Mucosa of gallbladder (tissue), 1 donor: Measurements from ENCODE around the gene SYN1. TPM values are rescaled to one million over a fixed set of nuclear protein-coding genes. Genes with fewer than 3 reads are reported as not detected.

Source experiments
- DNase-seq: peaks from one replicate; pipeline ENCODE4 v3.0.0-alpha.2; 2020; ENCODE audit warnings: low spot score
- total RNA-seq: library from RNA; stranded (reverse); gene quantifications from one replicate; pipeline ENCODE4 v1.2.1, GENCODE V29; 2021
- donor health status: DM: no; HTN: no; CAD: no.

The SYN1 gene
- total RNA-seq, 1 donor from 2014 or later = 0.55 TPM

- DNase-seq = no peak
Measured at GRCh38 chrX:47597222-47597621, 22.4 kb downstream of the SYN1 start.

DNA sequence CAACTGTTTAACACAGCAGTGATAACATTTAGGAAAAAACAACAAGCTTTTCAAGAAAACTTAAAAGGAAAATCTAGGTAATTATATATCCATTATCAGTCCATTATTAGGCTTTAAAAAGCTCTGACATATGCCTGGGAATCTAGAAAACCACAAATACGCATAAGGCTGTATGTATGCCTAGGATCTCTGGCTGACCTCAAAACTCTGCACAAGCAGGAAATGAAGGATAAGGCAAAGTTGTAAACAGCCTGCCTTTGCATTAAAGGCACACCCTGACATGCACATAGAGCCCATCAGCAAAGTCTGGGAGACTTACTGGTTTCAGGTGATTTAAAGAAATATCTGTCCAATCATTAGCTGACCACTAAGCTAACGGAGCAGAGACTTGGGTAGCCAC lies 23.4 kb downstream of the SYN1 start:
- DNase-seq = no peak

DNA sequence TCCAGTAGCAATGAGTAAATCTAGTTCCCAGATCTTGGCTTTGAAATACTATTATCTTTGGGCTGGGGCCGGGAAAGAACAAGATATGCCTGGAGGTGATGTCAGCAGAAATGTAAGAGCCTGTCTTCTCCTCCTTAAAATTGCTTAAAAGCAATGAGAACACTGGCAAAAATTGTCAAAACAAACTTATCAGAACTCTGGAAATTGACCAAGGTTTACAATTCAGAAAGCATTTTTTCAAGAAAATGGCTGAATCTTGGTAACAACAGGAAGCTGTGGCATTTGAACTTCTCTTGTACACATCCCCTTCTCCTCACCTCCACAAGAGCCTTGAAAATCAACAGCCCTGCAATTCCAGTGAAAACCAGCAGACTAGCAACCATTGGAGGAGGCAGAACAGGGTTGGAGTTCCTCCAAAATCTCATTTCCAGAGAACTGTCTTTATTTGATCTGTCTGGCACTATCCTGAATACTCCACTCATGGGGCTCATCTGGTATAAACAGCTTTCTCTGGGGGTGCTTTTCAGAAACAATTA lies 23.9 kb downstream of the SYN1 start:
- no peak for DNase-seq

GRCh38 chrX:47593522-47593921 lies 26.1 kb downstream of the SYN1 start:
- DNase-seq = no peak

- no peak for DNase-seq
Measured at GRCh38 chrX:47590984-47591383, 28.7 kb downstream of the SYN1 start.

GRCh38 chrX:47587906-47588735 lies 31.5 kb downstream of the SYN1 start:
- no peak for DNase-seq

GRCh38 chrX:47587091-47587891 lies 32.4 kb downstream of the SYN1 start:
- no peak for DNase-seq

GRCh38 chrX:47586043-47586787 lies 33.4 kb downstream of the SYN1 start:
- DNase-seq = no peak

GRCh38 chrX:47585273-47585672 lies 34.4 kb downstream of the SYN1 start:
- no peak for DNase-seq

DNA sequence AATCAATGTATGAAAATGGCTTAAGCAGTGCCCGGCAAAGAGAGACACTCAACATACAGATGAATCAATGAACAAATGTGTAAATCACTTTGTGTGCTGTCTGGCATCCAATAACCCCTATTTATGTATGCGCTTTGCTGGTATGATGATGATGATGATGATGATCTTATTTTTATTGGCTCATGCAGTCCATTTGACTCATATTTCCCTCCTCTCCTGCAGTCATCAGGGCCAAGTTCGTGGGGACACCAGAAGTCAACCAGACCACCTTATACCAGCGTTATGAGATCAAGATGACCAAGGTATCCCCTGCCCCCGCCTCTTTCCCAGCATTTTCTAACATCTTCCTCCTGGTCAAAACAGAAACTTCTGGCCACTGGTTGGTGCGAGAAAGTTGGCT lies 34.9 kb downstream of the SYN1 start:
- DNase-seq = no peak

DNA sequence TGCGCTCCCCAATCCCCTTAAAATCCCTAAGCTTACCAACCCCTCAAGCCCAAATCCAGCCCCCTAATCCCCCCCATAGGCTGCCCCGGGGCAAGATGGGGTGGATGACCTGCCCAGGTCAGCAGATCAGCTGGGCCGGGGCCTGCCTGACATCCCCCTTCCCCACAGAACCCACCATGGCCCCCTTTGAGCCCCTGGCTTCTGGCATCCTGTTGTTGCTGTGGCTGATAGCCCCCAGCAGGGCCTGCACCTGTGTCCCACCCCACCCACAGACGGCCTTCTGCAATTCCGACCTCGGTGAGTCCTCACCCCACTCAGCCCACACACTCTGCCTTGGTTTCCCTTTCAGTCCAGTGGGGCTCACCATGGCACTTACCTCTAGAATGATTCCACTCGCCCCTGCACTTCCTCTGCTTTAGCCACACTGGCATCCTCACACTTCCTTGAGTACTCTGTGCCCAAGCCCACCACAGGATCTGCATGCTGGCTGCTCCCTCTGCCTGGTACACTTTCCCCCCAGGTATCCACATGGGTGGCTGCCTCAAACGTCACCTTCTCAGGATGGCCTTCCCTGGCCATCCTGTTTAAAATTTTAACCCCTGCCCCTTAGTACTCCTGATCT lies 36.3 kb downstream of the SYN1 start:
- DNase-seq = no peak

DNA sequence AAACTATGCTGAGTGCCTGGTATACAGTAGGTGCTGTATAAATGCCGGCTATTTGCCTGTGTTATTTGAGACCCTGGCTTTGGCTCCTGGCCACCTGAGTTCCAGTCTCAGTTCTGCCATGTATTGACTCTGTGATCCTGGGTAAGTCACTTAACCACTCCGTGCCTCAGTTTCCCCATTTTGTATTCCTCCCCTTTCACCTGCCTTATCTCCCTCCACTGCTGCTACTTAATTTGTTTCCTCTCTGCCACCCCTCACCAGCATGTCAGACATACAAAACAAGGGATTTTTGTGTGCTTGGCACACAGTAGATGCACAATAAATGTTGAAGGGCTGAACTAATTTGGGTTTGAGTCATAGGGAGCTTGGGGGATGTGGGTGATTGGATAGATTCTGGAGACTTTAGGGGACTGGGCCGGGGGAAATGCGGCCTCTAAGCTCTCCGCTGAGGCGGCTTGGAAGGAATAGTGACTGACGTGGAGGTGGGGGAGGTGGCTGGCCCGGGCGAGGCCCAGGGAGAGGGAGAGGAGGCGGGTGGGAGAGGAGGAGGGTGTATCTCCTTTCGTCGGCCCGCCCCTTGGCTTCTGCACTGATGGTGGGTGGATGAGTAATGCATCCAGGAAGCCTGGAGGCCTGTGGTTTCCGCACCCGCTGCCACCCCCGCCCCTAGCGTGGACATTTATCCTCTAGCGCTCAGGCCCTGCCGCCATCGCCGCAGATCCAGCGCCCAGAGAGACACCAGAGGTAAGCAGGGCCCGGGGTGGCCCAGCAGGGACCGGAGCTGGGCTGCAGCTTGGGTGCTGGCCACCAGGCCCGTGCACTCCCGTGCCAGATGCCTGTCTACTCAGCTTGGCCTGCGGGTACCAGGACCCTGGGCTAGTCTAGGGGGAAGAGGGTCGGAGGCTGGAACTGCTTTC lies 37.7 kb downstream of the SYN1 start, which contains the start of gene TIMP1:
TIMP1 (plus strand) TSS at position 706 of the 917 bp plus-strand sequence. CDS start 980 bp downstream, outside the sequence.
- DNase-seq = peak; percentile 86

DNA sequence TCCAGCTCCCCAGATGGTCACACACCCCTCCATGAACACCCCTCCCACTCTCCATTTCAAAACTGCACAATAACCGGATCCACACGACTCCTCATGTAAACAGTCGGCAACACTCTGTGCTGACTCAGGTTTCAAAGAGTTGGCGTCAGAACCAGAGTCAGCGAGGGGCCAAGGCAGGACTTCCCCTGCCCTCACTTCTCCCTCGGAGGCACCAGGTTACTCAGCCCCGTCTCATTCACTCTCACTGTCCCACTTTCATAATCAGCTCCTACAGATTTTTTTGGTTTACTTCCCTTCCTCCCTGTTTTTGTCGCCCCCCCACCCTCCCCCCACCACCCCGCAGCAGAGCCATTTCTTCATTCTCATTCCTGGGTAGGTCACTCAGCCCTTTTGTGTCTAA lies 40.1 kb downstream of the SYN1 start:
- no peak for DNase-seq

DNA sequence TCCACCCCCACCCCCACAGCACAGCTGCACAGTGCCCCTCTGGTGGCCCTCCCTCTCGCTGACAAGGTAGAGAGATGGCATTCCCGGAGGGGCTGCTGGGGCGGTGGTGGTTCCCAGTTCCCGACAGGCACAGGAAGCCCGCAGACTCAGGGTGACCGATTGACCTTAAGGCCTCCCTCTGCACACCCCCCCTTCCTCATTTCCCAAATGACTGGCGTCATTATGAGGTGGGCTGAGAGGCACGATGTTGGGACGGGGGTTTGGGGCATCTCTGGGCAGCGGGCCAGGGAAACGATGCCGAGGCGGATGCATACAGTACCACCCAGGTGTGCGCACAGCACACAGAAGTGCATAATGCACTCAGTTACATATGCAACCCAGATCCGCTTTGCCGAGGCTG lies 41.0 kb downstream of the SYN1 start:
- no peak for DNase-seq

GRCh38 chrX:47577901-47578300 lies 41.8 kb downstream of the SYN1 start:
- no peak for DNase-seq

DNA sequence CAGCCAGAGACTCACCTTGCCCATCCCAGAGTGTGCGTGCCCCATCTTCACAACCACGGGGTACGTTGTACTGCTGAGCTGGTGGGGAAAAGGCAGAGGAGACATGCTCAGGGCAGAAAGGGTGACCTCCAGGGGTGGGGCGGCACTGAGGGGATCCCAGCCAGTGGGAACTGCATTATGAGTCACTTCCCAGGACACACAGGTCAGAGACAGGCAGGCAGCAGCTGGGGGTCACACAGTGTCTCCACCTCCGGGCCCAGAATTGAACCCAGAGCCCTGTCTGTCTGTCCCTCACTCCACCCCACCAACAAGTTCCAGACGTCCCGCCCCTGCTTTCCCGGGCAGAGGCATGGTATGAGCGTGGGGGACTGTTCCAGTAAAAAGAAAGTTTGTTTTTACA lies 42.2 kb downstream of the SYN1 start:
- DNase-seq = no peak

DNA sequence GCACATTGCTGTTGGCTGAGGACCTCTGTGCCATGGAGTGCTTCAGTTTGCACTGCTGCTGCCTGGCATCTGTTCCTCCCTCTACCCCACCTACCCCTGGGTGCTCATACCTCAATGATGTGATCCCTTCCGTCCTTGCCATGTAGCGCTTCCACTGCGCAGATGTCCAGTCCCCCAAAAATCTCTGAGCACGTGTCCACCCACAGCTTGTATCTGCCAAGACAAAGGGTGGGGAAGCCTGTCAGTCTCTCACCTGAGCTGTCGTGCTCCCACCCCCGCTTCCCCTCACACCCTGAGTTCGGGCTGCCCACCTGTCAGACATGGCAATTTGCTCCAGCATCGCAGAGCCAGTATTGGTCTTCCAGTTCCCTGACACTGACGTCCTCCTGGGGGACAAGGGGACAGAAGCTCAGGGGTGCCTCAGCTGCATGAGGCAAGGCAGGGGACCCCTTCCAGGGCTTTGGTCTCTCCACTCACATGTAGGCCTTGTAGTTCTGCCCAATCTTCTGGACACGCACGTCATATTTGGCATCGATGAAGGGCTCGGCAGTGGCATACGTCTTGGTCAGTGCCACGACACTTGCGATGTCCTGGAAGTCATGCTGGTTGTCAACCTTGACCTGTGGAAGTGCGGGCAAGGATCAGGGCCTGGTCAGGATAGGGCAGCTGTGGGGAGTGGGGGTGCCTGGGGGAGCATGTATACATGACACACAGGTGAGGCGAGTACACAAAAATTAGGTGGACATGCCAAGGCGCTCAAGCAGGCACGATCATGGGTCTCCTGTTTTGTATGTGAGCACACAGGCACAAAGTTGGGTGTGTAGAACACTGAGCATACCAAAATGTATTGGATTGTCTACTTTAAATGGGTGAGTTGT lies 43.4 kb downstream of the SYN1 start:
- no peak for DNase-seq

DNA sequence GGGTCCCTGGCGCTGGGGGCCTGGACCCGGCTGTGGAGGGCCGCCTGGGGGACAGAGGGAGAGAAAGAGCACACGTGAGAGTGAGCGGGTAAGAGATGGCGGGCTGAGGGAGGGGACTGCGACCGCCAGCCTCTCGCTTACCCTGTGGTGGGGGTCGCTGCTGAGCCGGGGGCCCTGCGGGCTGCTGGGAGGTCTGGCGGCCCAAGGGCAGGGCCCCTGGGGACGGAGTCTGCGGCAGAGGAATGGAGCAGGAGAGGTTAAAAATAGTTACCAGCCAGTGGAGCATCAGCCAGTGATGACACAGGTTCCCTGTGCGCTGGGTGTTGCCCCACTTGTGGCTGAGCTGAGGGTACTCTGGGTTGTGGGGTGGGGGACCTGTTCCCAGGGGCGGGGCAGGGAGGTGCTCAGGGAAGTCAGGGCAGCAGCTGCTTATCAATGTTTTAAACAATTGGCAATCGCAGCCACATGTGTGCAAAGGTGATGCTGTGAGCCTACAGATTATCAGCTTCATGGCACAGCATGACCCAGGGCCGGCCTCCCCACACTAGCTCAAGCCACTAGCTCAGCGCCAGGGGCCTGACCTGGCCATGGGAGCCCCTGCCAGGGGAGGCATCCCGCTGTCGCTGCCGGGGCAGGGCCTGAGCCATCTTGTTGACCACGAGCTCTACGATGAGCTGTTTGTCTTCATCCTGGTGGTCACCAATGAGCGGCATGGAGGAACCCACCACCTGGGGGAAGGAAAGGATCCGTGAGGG lies 44.9 kb downstream of the SYN1 start:
- no peak for DNase-seq
